NCI-H187 (cell line): ENCODE results near the gene GALR3.

Experiments used
- DNase-seq, 2 experiments: peaks; one replicate each; lab custom pipeline; 2025; lab: John Stamatoyannopoulos, UW

The GALR3 gene

GRCh38 chr22:37824674-37825641 lies 1.8 kb downstream of the GALR3 start:
- no peak for DNase-seq

- no peak for DNase-seq
These were observed 3.9 kb downstream of the GALR3 start for GRCh38 chr22:37827056-37827455.

- no peak for DNase-seq
These were observed 7.1 kb downstream of the GALR3 start for GRCh38 chr22:37830093-37830842.

DNA sequence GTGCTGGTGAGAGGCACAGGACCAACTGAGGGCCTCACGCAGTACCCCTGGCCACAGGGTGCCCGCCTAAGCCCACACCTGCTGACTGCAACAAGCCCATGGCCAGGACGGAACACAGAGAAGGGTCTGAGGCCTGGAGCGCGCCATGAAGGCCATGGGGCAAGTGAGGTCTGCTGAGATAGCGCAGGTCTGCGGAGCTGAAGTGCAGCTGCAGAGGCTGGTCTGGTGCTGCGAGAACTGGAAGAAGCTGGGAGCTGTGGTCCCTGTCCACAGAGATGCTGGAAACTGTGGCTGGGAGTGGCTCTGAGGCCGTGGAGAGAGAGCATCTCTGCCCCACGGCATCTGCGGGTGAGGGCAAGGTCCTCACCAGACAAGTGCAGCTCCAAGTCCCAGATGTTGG lies 8.3 kb downstream of the GALR3 start:
- no peak for DNase-seq

GRCh38 chr22:37832022-37832857 lies 9.1 kb downstream of the GALR3 start:
- no peak for DNase-seq

- DNase-seq: no peak
These were observed 19.0 kb downstream of the GALR3 start for GRCh38 chr22:37842015-37842793.

DNA sequence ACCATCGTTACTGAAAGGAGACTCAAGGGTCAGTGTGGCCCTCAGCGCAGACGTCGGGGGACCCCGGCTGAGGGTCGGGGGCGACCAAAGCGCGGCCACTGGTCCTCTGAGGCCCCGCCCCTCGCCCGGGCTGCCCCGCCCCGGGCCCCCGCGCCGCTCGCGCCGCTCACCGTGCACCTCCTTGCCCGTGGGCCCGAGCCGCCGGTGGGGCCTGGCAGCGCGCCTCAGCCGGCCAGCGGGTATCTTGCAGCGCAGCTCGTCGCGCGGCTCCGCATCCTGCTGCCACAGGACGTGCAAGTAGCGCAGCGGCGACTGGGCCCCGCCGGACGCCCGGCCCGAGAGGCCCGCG lies 20.5 kb downstream of the GALR3 start:
- DNase-seq: no peak

DNA sequence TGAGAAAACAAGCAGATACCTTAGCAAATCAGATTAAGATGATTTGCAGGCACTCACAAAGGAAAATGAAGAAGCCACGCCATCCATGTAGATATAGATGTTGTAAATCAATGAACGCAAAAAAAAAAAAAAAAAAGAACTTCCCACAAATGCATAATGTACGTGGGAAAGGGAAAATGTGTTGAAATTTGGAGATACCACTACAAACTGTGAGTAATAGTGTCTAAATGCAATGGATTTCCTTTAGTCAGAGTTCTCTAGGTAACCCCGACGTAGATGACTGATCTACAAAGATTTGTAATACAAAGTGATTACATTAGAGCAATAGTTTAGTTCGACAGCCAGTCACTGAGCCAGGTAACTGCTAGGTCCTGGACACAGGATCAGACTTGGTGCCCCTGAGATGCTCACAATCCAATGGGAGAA lies 21.7 kb downstream of the GALR3 start:
- no peak for DNase-seq

DNA sequence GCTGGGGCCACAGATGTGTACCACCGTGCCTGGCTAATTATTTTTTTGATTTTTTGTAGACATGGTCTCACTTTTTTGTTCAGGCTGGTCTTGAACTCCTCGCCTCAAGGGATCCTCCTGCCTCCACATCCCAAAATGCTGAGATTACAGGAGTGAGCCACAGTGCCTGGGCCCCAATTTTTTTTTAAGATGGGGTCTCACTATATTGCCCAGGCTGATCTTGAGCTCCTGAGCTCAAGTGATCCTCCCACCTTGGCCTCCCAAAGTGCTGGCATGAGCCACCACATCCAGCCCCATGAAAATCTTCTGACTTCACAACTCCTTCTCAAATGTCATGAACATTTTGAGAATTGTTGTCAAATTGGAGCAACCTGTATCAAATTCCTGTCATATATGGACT lies 23.3 kb downstream of the GALR3 start:
- DNase-seq: no peak

GRCh38 chr22:37848587-37849088 lies 25.5 kb downstream of the GALR3 start:
- DNase-seq: no peak

- DNase-seq: peak; percentile 11 to 59
These were observed 26.0 kb downstream of the GALR3 start, which contains the start of gene EIF3L for GRCh38 chr22:37849089-37849751. EIF3L (plus strand) TSS chr22:37849419; CDS start chr22:37849450, 31 bp downstream.

DNA sequence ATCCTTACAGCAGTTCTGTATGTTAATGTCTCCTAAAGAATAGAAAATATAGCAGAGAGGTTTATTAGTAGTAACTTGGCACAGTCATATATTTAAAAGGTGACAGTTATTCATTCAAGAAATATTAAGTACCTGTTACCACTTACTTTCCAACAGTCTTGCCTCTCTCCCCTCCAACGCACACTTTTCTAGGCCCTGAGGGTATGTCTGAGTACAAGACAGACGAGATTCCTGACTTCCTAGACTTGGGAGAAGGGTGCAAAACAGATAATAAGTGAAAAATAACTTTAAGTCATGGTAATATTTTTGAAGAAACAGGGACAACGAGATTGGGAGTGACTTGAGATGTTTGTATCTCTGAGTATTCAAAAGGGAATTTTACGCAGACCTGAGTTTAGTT lies 27.6 kb downstream of the GALR3 start:
- no peak for DNase-seq

GRCh38 chr22:37852418-37852817 lies 29.2 kb downstream of the GALR3 start:
- DNase-seq: no peak

GRCh38 chr22:37854946-37855345 lies 31.8 kb downstream of the GALR3 start:
- DNase-seq: no peak

- no peak for DNase-seq
These were observed 32.3 kb downstream of the GALR3 start for GRCh38 chr22:37855462-37855861.

GRCh38 chr22:37860796-37861421 lies 37.7 kb downstream of the GALR3 start:
- DNase-seq: no peak

DNA sequence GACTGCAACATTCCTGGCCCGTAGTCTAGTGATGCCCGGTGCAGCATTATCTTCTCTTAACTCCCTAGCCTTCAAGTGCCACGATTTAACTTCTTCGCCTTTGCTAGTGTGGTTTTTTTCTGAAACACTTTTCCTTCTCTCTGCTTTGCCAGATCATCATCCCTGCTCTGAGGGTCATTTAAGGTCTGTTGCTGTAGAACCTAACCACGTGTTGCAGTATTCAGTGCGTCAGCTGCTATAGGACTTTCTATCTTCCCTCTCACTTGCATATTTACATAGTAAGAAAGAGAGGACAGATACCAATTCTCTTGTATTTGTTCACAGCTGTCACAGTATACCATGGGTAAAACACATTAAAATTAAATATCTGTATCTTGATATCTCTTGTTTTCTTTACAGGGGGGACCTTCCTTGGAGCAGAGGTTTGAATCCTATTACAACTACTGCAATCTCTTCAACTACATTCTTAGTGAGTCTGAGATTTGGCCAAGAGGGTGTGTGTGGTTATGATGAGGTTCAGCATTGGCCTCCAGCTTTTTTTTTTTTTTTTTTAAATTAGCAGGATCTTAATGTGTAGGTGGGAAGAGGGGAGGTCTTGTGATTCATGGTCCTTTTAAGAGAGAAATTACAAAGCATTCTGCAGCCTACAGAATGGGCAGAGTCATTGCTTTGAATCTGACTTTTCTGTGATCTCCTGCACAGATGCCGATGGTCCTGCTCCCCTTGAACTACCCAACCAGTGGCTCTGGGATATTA lies 39.6 kb downstream of the GALR3 start:
- no peak for DNase-seq

- no peak for DNase-seq
These were observed 42.3 kb downstream of the GALR3 start for GRCh38 chr22:37865510-37865909.

GRCh38 chr22:37870273-37870672 lies 47.1 kb downstream of the GALR3 start:
- no peak for DNase-seq
